Measurements from ENCODE around the gene SLC2A1.

SLC2A1 gene

DNA sequence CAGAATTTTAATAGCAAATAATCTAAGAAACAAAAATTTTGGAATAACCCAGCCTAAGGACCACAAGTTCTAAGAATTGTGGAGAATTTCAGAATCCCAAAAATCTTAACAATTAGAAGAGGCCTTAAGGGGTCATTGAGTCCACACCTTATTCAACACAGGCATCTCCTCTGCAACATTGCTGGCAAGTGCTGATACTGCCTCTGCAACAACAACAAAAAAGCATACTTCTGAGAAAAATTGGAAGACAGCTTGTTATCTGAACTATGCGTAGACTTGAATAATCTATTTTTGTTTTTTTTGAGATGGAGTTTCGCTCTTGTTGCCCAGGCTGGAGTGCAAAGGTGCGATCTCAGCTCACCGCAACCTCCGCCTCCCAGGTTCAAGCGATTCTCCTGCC lies 24.0 kb upstream of the SLC2A1 start:
- Mint-ChIP-seq H3K27ac (peak overlapping the region in 1 of 3 experiments; percentile 42), H3K36me3 (ENCODE audit: low read depth) (no peaks in the 10 kb centered on the region), H3K4me3 (no peak overlapping the region), H3K9me3 (no peaks in the 10 kb centered on the region), H3K4me1 (peaks cover 23% of the 10 kb centered on the region), H3K27me3 (ENCODE audit: low read depth) (peaks cover 5% of the 10 kb centered on the region)
- TF ChIP-seq, protein P1, sequence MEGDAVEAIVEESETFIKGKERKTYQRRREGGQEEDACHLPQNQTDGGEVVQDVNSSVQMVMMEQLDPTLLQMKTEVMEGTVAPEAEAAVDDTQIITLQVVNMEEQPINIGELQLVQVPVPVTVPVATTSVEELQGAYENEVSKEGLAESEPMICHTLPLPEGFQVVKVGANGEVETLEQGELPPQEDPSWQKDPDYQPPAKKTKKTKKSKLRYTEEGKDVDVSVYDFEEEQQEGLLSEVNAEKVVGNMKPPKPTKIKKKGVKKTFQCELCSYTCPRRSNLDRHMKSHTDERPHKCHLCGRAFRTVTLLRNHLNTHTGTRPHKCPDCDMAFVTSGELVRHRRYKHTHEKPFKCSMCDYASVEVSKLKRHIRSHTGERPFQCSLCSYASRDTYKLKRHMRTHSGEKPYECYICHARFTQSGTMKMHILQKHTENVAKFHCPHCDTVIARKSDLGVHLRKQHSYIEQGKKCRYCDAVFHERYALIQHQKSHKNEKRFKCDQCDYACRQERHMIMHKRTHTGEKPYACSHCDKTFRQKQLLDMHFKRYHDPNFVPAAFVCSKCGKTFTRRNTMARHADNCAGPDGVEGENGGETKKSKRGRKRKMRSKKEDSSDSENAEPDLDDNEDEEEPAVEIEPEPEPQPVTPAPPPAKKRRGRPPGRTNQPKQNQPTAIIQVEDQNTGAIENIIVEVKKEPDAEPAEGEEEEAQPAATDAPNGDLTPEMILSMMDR (IDR thresholded peaks at IDR 0.05; ENCODE audit: unreplicated experiment in 3 of 3) = no peak

DNA sequence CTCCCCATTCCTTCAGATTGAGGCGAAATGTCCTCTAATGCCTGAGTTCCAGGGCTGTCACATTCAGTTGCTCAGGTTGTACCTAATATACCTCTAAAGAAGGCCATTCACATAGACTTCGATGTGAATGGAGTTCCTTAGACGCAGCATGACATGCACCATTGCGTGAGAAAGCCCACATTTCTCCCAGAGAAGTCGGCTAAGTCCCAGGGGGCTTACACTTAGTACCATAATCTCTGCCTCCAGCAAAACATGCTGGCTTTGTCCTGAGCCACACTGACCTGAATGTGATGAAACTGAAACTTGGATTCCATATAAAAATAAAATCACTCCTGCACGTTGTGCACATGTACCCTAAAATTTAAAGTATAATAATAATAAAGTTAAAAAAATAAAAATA lies 23.2 kb upstream of the SLC2A1 start:
- H3K4me1 Mint-ChIP-seq = peaks cover 24% of the 10 kb centered on the region
- H3K27ac Mint-ChIP-seq = no peak overlapping the region
- H3K4me3 Mint-ChIP-seq = no peak overlapping the region
- no peaks in the 10 kb centered on the region for H3K36me3 Mint-ChIP-seq (ENCODE audit: low read depth)
- no peaks in the 10 kb centered on the region for H3K9me3 Mint-ChIP-seq
- H3K27me3 Mint-ChIP-seq (ENCODE audit: low read depth) = peaks cover 5% of the 10 kb centered on the region
- TF ChIP-seq, protein P1 (IDR thresholded peaks at IDR 0.05; ENCODE audit: unreplicated experiment in 3 of 3) = no peak

DNA sequence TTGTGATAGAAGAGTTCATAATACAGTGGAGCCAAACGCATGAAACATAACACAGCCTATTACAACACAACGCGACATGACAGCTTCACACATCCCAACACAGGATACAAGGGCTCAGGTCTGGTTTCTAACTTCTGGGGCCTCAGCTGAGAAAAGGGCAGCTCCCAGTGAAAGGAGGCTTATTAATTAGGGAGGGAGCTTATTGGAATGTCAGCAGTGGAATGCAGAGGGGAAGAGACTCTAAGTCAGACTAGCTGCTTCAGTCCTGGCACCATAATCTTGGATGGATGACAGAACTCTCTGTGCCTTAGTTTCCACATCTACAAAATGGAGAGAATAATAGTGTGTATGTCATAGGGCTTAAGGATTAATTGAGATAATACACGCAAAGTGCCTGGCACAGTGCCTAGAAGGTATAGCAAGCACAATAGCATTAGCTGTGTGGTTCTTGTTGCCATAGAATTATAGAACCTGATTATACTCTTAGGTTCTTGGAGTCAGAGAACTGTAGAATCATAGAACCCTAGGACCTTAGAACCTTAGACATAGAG lies 22.7 kb upstream of the SLC2A1 start:
- H3K27ac Mint-ChIP-seq = peak overlapping the region; percentile 6 to 28 (median 10)
- no peaks in the 10 kb centered on the region for H3K36me3 Mint-ChIP-seq (ENCODE audit: low read depth)
- H3K4me3 Mint-ChIP-seq = no peak overlapping the region
- peaks cover 29% of the 10 kb centered on the region for H3K4me1 Mint-ChIP-seq
- peaks cover 5% of the 10 kb centered on the region for H3K27me3 Mint-ChIP-seq (ENCODE audit: low read depth)
- no peaks in the 10 kb centered on the region for H3K9me3 Mint-ChIP-seq
- TF ChIP-seq, protein P1 (IDR thresholded peaks at IDR 0.05; ENCODE audit: unreplicated experiment in 3 of 3) = no peak

DNA sequence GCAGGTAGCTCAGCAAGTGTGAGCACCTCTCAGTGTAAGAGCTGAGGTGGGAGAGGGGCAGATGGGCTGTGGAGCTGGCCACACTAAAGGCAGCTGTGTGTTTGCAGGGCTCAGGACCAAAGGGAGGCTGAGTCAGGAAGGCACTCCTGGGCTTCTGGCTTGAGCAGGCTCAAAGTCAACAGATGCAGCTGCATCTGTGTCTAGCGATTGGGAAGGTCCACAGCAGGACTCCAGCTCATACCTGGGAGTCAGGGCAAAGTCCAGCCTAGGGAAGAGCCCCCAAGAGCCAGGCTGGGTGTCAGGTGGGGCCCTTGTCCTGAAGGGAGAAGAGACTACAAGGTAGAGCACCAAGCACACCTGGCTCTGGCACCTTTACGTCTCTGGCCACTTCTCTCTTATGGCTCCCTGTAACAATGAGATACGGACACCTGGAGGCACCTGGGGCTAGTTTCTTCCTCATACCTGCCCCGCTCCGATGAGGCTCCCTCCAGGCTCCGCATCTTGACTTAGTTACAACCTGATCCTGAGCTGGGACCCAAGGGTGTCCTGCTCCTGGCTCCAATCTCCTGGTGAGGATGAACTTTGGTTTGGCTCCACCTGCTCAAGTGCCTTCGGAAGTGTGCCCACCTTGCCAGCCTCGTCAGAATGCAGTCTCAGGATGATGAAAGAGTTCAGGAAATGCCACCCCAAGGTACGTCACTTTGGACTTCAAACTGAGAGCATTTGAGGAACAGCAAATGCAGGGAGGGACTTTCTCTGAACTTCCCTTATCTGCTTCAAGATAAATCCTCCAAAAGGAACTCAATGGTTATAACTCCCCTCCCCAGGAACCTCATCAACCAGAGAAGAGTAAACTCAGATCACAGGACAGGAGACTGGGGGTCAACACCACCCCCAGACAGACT lies 21.5 kb upstream of the SLC2A1 start:
- TF ChIP-seq, protein P1 (IDR thresholded peaks at IDR 0.05; ENCODE audit: unreplicated experiment in 3 of 3) = no peak
- Mint-ChIP-seq H3K36me3 (ENCODE audit: low read depth) (no peaks in the 10 kb centered on the region), H3K9me3 (no peaks in the 10 kb centered on the region), H3K27me3 (ENCODE audit: low read depth) (peaks cover 5% of the 10 kb centered on the region), H3K4me1 (peaks cover 37% of the 10 kb centered on the region), H3K4me3 (no peak overlapping the region), H3K27ac (peak overlapping the region in 1 of 3 experiments; percentile 28)

- H3K4me3 Mint-ChIP-seq = peak overlapping the region in 1 of 3 experiments; percentile 42
- H3K9me3 Mint-ChIP-seq = no peaks in the 10 kb centered on the region
- H3K4me1 Mint-ChIP-seq = peaks cover 43% of the 10 kb centered on the region
- H3K27ac Mint-ChIP-seq = peak overlapping the region in 1 of 3 experiments; percentile 52
- H3K36me3 Mint-ChIP-seq (ENCODE audit: low read depth) = no peaks in the 10 kb centered on the region
- TF ChIP-seq, protein P1 (IDR thresholded peaks at IDR 0.05; ENCODE audit: unreplicated experiment in 3 of 3) = no peak
- peaks cover 5% of the 10 kb centered on the region for H3K27me3 Mint-ChIP-seq (ENCODE audit: low read depth)
Measured at GRCh38 chr1:42979036-42979430, 20.4 kb upstream of the SLC2A1 start.
